GM04504 (cell line): ENCODE results near the gene IKZF3.
"Not testable (repeated sequence)": the region's sequence is repeated elsewhere in the genome, so short reads cannot be mapped to it uniquely, and the experiment has no call there.

Source experiments
- DNase-seq: peaks from one replicate; pipeline ENCODE4 v3.0.0-alpha.2; 2012; ENCODE audit warnings: low read depth

IKZF3 gene

DNA sequence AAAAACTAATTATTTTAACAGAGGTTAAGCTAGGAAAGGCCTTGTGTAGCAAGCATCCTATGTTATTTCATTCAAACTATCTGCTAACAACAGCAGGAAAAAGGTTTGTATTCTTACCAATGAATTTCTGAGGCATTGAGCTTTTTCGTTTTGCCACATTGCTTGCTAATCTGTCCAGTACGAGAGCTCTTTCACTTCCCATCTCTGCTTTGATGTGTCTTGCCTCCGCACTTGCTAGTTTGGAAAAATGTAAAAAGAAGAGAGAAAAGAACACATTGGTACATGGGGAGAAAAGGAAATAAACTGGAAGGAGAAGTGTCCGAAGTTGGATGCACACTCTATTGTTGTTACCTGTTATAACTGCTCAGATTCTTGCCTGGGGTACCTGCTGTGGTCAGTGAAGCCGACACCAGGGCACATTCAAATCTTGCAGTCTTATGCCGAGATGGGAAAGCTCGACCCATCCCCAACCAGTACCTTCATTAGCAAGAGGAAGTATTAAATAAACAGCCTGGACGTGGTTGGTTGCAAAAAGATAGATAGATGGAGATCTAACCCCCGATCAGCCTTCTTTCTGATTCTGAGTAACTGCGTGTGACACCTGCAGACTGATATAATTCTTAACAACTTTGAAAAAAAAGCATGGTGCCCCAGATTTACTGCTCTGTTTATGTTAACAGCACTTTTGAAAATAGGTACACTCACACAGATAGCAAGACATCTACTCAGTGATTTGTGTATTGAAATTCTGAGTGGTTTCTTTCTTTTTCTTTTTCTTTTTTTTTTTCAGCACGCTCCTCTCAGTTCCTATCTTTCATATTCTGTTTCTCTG lies 86.4 kb downstream of the IKZF3 start:
- no peak for DNase-seq

DNA sequence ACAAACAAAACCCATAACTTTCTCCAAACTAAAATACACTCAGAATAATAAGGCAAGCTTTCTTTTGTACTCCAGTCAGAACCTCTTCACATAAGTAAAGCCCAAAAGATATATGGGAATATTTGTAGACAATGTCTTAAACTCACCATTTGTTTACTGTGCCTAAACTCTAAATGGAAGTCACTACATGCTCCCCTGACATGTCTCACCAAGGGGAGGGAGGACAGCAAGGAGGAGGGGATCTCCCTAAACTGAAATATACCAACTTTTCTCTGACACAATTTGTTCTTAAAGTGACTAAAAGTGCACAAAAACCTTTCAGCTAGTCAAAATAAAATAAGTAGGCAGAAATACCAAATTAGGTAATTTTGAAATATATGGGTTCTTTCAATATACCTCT lies 87.9 kb downstream of the IKZF3 start:
- no peak for DNase-seq

DNA sequence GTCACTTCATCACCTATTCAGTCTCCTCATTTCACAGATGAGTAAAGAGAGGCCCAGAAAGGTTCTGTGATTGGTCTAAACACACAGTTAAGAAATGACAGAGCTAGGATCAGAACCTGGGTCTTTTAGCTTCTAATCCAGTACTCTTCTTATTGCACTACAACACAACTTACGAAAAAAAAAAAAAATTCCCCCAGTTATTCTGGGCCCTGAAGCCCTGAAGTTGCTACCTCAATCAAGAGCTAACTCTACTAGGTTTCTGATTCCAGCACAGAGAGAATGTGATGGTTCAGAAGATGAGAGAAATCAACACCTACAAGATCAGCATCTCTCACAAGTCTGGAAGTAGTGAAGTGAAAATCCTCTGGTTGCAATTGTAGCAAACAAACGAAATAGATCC lies 89.1 kb downstream of the IKZF3 start:
- DNase-seq: no peak

DNA sequence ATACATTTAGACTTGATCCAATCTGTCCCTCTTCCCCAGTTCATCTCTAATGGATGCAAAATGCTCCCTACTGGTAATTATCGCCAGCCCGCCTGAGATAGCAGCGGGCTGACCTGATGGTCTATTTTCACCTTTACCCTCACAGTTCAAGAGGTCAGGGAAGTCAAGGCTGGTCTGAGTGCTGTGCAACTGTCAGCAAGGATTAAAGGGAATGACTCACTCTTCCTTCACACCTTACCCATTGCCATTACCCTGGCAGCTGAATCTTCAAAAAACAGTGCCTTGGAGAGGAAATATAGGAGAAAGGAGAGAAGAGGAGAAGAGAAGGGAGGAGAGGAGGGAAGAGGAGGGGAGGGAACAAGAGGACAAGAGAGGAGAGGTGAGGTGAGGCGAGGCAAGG lies 90.1 kb downstream of the IKZF3 start:
- DNase-seq: no peak

DNA sequence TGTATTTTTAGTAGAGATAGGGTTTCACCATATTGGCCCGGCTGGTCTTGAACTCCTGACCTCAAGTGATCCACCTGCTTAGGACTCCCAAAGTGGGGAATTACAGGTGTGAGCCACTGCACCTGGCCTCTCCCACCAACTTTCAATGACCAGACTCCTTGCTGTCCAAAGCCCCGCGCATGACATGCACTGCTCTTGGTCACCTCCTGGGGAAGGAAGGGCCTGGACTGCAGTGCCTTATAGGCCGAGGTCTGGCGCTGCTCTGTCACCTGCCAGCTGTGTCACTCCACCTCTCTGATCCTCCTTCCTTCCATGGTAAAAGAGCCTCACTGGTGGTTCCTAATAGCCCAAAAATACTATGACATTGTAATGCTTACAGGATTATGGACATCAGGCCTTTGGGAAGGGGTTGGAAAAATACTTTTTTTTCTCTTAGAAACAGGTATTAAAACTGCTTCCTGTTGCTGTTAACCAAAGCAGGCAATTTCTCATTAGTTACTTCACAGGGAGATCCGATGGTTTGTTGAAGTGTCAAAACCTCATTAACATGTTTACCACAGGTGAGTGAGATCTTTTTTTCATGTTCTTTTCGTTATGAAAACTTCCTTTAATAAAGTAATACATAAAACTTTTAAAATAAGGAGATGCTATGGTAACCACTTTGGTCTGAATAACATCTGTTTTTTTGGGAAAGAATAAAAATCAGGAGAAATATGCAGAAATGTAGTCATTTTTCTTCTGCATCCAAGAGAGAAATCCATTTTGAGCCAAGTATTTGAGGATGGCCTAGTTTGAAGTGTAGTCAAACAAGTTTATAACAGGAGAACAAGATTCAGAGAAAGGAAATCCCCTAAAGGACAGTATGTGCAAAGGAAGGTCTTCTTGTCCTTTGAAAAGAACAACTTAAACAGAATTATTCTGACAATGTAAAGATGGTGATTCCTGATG lies 90.9 kb downstream of the IKZF3 start:
- DNase-seq: no peak

DNA sequence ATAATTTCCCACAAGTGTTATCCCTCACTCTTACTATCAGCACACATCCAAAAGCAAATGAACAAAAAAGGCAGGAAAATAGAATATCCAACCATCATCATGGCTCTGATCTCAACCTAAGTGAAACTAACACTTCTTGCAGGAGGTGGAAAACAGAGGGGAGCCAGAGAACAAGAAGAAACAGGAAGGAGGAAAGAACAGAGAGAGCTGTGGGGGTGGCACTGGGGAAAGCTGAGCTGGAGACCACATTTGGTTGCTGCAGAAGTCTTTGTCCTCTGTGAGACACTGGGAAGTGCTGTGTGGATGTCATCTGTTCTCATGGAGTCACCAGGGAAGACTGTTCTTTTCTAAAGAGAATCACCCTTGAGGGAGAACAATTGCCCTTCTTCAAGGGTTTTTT lies 91.7 kb downstream of the IKZF3 start:
- DNase-seq: no peak

DNA sequence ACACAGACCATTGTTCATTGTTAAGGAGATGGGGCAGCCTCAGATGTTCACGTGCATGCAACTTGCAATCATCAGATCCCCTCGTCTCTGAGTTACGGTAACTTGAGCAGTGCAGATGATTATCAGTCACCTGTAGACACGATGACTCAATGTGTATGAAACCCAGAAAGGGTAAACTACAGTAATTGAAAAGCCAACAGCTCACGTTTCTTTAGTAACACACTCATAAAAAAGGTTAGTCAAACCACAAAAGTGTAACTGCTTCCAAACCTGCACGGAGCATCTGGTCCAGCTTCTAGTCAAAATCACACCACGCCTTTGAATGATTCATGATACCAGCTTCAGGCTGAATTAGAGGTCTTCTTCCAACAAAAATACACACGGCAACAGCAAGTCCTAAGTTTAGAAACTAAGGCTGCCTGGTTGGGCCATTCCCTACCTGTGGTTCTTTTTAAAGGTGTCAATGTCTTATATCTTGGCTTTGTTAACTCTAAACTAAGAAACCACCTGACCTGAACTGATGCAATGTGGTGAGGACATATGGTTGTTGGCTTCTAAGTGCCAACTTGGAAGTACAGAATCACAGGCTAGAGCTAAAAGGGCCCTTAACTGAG lies 94.0 kb downstream of the IKZF3 start:
- DNase-seq: no peak

DNA sequence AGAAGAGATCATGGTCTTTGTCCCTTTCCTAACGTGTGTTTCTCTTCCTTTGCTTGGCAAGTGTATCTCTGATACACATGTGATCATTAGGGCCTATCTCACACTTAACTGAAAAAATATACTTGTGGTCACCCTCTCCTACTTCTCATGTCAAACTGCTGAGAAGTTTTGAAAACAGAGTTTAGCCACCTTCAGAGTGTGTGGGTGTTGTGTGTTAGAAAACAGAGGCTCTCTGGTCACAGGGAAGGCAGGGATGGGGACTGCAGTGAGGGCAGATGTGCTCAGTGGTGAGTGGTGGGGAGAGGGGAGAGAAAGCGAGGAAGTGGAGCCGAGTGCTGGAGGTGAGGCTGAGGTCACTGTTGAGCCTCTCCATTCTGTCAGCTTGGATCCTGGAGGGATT lies 97.0 kb downstream of the IKZF3 start:
- no peak for DNase-seq

DNA sequence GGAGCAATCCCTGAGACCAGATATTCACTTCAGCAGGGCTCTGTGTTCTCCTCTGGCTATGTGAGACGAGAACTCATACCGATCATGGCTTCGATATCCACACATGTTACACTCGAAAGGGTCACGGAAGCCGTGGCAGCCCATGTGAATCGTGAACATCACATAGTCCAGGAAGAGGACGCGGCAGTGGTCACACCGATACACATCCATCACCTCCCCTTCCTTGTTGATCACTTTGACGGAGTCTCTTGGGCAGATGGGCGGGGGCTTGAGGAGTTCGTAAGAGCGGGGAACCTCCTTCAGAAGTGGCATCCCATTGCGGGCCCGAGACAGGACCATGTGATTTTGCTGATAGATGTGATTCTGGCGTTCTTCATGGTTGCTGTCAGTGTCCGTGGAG lies 98.3 kb downstream of the IKZF3 start:
- DNase-seq: no peak

DNA sequence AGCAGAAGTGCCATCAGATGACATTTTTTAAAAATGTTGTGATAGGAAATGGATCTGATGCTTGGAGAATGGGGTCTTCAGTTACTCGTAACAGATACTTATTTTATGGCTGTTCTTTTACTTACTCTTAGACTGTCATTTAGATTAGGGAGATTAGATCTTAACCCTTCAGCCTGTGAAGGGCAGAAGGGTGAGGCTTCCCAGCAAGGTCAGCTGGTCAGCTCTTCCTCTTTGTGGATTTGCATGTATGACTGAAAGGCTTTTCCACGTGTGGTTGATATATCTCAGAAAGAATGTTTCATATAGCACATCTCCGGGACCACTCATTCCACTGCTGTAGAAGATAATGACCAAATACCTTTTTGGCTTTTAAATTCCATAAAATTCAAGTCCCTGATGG lies 98.9 kb downstream of the IKZF3 start:
- no peak for DNase-seq

DNA sequence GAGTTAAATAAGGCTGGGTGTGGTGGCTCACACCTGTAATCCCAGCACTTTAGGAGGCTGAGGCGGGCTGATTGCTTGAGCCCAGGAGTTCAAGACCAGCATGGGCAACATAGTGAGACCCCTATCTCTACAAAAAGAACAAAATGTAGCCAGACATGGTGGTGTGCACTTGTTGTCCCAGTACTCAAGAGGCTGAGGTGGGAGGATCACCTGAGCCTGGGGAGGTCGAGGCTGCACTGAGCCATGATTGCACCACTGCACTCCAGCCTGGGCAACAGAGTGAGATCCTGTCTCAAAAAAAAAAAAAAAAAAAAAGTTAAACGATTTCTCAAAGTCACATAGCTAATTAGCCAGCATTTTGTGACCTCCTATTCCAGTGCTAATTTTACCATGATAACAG lies 99.9 kb downstream of the IKZF3 start:
- not testable (repeated sequence) for DNase-seq

DNA sequence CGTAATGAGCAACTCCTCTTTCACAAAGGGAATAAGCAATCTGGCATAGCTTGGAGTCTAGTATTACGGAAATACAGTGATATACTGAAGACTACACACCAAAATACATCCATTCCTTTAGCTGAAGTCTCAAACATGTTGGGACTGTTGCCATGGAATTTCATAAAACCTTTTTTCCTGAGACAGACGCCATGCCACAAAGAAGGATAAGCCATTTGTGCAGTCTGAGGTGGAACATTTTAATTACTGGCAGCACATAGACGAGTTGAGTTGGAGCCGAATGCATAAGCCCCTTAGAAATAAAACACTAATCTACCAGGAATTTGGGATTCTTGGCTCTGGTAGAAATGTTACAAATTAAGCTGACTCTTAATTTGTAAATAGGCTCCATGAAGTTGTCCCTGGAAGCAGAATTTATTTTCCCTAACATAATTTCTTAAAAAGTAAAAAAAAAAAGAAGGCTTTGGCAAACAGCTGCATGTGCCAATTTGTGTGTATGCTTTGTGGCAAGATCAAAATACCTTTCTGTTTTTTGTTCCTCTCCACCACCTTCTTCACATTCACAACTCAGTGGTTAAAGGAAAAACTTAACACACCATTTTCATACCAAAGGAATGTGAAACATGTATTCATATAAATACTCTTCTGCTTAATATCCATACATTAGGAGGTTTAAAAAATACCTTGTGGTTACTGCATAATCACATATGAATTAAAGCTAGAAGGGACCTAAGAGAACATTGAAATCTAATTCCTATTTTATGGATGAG lies 100.9 kb downstream of the IKZF3 start:
- no peak for DNase-seq

DNA sequence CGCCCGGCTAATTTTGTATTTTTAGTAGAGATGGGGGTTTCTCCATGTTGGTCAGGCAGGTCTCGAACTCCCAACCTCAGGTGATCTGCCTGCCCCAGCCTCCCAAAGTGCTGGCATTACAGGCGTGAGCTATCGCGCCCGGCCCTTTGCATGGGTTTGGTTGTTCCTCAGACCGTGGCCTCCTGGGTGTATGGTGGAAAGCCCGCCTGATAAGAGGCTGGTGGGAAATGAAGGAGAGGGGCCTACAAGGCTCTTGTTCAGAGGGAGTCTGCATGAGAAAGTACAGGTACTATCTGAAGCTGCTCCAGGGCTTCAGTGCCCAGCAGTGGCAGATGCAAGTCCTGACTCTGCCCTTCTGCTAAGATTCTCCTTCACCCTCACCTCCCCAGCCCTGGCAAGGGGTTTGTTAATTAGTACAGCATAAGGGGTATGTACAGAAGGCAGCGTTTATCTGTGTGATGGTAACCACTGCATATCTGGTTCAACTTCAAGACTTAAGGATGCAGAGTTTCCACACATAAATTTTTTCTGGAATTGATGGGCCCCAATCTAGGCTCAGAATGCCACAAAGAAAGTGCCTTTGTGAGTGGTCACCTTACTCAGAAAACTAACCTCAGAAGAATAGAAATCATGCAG lies 102.1 kb downstream of the IKZF3 start:
- DNase-seq: no peak

DNA sequence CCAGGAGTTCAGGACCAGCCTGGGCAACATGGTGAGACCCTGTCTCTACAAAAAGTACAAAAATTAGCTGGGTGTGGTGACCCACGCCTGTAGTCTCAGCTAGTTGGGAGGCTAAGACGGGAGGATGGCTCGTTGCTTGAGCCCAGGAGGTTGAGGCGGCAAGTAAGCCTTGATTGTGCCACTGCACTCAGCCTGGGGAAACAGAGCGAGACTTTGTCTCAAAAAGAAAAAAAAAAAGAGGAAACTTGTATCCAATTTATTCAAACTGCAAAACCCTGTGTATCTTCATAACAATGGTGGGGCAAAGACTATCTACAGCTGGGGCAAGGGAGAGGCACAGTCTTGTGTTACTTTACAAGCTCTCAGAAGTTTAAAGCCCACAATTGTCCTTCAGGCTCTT lies 104.9 kb downstream of the IKZF3 start:
- no peak for DNase-seq

DNA sequence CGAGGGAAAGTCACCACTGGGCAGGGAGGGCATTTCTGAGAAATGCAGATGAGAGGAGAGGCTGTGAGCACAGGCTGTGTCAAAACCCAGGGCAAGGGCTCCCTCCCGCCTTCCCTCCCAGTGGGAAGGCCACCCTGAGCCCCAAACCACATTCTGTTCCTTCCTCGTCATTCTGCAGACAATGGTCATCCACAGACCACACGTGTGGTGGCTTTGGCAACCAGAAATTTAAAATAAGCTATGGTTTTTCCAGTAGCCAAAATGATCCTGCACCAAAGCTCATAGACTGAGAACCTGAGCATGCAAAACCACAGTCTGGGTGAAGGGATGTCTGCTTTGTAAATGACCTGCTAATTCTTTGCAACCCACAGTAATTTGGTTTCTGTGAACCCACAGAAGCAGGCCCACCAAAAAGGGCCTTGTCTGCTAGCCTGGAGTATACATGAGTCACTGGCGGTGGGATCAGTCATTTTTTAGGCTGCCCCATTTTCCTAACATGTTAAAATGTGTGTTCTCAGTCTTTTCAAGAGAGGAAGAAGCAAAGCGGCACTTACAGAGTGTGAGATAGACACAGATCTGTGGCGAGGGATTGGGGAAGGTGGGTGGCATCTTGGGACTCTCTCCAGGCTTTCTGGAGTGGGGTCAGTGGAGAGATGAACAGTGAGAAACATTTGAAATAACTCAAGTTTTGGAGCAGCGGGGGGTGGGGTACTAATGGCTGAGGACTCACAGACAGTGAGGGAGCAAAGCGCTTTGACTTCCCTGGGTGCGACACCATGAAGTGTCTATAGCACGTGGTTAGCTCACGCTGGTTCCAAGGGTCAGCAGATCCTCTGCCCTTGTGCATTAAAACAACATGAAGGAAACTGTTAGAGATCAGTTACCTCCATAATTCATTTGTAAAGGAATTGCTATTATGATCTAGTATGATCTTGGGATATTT lies 105.9 kb downstream of the IKZF3 start:
- DNase-seq: no peak

DNA sequence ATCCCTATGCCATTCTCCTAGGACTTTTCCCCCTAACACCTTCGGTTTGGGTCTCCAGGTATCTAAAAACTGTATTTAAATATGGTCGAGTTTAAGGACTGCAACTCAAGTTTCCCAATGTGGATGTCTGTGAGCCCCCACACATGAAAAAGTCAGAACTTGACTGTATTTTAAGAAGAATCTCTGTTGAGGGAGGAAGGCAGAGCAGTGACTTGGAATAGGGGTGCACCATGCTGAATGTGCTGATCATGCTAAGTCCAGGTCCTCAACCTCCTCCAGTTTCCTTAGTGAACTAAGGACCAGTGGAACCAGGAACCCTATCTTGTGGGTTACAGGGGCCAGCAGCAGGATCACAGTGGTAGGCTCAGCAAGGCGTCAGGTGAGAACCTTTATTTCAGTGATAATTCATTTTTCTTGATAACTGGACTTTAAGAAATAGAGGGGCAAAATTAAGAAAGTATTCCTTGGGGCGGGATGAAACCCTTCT lies 106.9 kb downstream of the IKZF3 start:
- no peak for DNase-seq

DNA sequence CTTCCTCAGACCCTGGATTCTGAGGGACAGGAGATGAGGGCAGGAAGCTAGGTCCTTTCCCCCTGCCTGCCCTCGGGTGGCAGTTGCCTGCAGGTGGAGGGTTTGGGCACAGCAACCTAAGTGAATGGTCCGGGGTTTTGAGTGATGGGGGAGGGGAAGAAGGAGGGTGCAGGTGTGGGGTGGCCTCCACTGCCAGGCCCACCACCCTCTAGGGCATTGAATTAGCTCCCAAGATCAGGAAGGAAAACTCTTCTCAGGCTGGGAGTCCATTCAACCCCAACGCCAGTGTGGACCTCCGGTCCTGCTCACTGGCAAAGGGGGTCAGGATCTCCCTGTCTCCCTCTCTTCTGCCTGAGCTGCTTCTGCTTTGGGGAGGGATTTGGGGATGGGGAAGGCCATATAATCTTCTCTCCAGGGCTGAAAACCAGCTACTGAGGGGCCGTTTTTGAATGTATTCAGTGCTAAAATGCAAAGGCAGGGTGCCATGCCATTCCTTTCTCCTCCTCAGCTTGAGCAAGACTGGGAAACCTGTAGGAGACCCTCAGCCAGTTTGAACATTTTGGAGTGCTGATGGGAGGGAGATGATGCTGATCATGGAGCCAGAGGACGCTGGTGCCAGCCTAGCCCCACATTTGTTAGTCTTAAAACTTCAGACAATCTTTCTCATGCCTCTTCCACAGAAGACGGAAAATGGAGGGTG lies 107.6 kb downstream of the IKZF3 start:
- DNase-seq: no peak

DNA sequence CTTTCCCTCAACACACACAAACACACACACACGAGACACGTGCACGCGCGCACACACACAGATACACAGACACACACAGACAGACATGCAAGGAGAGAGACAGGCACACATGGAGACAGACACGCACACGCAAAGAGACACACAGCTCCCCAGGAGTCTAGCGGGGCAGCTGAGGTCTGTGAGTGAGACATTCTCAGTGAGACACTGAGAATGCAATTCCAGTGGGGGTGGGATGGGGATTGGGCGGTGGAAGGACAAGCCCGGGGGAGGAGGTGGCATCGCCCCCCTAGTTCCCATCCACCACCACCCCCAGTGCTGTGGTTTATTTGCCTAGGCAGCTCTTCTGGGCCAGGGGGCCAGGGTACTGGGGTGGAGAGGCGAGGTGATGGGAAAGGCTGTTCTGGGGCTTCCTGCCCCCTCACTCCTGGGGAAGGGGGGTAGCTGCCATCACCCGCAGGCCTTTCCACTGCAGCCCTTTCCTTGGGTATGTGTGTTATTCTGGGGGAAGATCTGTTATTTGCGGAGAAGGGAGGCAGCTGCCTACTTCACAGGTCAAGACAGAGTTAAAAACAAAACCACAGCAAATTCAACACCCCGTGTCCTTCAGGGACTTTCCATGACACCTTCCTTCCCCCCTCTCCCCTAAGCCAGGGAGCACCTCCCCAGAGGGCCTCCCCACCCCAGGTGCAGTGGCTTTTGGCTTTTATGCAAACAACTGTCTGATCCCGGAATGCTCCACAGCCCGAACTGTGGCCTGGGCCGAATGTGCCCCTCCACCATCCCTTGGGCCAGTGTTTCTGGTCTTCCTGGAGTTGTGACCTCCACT lies 108.3 kb downstream of the IKZF3 start:
- DNase-seq: no peak
